Subcutaneous abdominal adipose tissue (tissue), 5 donors: ENCODE measurements around the gene NSRP1.
A peak's percentile ranks its signal among the peaks of the same experiment; 100 is the strongest.
"Not testable (repeated sequence)": the region's sequence is repeated elsewhere in the genome, so short reads cannot be mapped to it uniquely, and the experiment has no call there.

ENCODE experiments used
- H3K27ac ChIP-seq: one replicate; pipeline ENCODE4 v1.7.0; 2013; ENCODE audit warnings: low read depth, mild to moderate bottlenecking, inconsistent platforms, low read length, moderate library complexity
- H3K27me3 ChIP-seq, 5 donors: one replicate each; pipeline ENCODE4 v1.7.0; 2013; ENCODE audit warnings: low read length in 5 of 5, inconsistent platforms in 1 of 5; ENCODE audit not compliant: control insufficient read depth in 5 of 5, insufficient read depth in 4 of 5
- H3K36me3 ChIP-seq, 5 donors: one replicate each; pipeline ENCODE4 v1.7.0; 2013; ENCODE audit warnings: low read length in 5 of 5; ENCODE audit not compliant: control insufficient read depth in 5 of 5, insufficient read depth in 5 of 5
- H3K4me1 ChIP-seq, 5 donors: one replicate each; pipeline ENCODE4 v1.7.0; 2013; ENCODE audit warnings: low read length in 5 of 5, mild to moderate bottlenecking in 3 of 5, moderate library complexity in 1 of 5; ENCODE audit not compliant: control insufficient read depth in 5 of 5, insufficient read depth in 5 of 5
- H3K4me3 ChIP-seq, 5 donors: one replicate each; pipeline ENCODE4 v1.7.0; 2013; ENCODE audit warnings: low read length in 5 of 5, low read depth in 1 of 5
- H3K9ac ChIP-seq, 5 donors: one replicate each; pipeline ENCODE4 v1.7.0; 2013; ENCODE audit warnings: low read length in 5 of 5, mild to moderate bottlenecking in 4 of 5, moderate library complexity in 3 of 5
- H3K9me3 ChIP-seq, 5 donors: one replicate each; pipeline ENCODE4 v1.7.0; 2013; ENCODE audit warnings: low read length in 5 of 5; ENCODE audit not compliant: control insufficient read depth in 5 of 5
- donor health status: healthy.
- donor health status: healthy.
- donor health status: healthy.
- donor health status: healthy.
- donor health status: healthy.

NSRP1 gene

GRCh38 chr17:30116661-30117551, at the start of gene NSRP1:
TSS of gene NSRP1 (plus strand) at chr17:30116816. CDS start at chr17:30116844, 28 bp downstream.
- Histone ChIP-seq H3K4me1 (peaks cover 2 to 16% (median 10%) of the 10 kb centered on the region in 5 donors), H3K4me3 (peak within 1 kb of the TSS; percentile 89 to 98 (median 94)), H3K36me3 (peaks cover 0 to 6% (median 2%) of the 10 kb centered on the region in 5 donors), H3K27ac (peak within 1 kb of the TSS; percentile 100), H3K9ac (peak within 1 kb of the TSS; percentile 93 to 99 (median 97)), H3K9me3 (no peaks in the 10 kb centered on the region), H3K27me3 (no peaks in the 10 kb centered on the region)

- Histone ChIP-seq H3K27ac (no peak overlapping the region), H3K4me3 (no peak overlapping the region), H3K27me3 (peaks cover 0 to 5% (median 0%) of the 10 kb centered on the region in 5 donors), H3K9me3 (peaks cover 8 to 24% (median 13%) of the 10 kb centered on the region in 5 donors), H3K36me3 (no peaks in the 10 kb centered on the region), H3K4me1 (no peaks in the 10 kb centered on the region), H3K9ac (no peak overlapping the region)
These were observed 48.2 kb upstream of the NSRP1 start for GRCh38 chr17:30068465-30068864.

- H3K4me1 ChIP-seq, result no peaks in the 10 kb centered on the region
- no peaks in the 10 kb centered on the region for H3K9me3 ChIP-seq
- no peak overlapping the region for H3K4me3 ChIP-seq
- H3K9ac ChIP-seq, result no peak overlapping the region
- H3K27me3 ChIP-seq, result peaks cover 0 to 4% (median 0%) of the 10 kb centered on the region in 5 donors
- H3K36me3 ChIP-seq, result no peaks in the 10 kb centered on the region
- no peak overlapping the region for H3K27ac ChIP-seq
These were observed 42.4 kb upstream of the NSRP1 start for GRCh38 chr17:30074254-30074653.

GRCh38 chr17:30074730-30075129, 41.9 kb upstream of the NSRP1 start:
- Histone ChIP-seq H3K4me1 (no peaks in the 10 kb centered on the region), H3K36me3 (no peaks in the 10 kb centered on the region), H3K4me3 (no peak overlapping the region), H3K27me3 (peaks cover 0 to 4% (median 0%) of the 10 kb centered on the region in 5 donors), H3K27ac (no peak overlapping the region), H3K9ac (no peak overlapping the region), H3K9me3 (no peaks in the 10 kb centered on the region)

GRCh38 chr17:30082773-30083172, 33.8 kb upstream of the NSRP1 start:
- no peaks in the 10 kb centered on the region for H3K9me3 ChIP-seq
- peaks cover 0 to 5% (median 0%) of the 10 kb centered on the region in 5 donors for H3K27me3 ChIP-seq
- H3K4me3 ChIP-seq, result no peak overlapping the region
- no peaks in the 10 kb centered on the region for H3K4me1 ChIP-seq
- H3K36me3 ChIP-seq, result no peaks in the 10 kb centered on the region
- H3K27ac ChIP-seq, result no peak overlapping the region
- no peak overlapping the region for H3K9ac ChIP-seq

- H3K27ac ChIP-seq, result no peak overlapping the region
- peaks cover 0 to 8% (median 3%) of the 10 kb centered on the region in 5 donors for H3K27me3 ChIP-seq
- H3K9ac ChIP-seq, result no peak overlapping the region
- H3K4me3 ChIP-seq, result no peak overlapping the region
- no peaks in the 10 kb centered on the region for H3K4me1 ChIP-seq
- H3K9me3 ChIP-seq, result no peaks in the 10 kb centered on the region
- no peaks in the 10 kb centered on the region for H3K36me3 ChIP-seq
These were observed 31.8 kb upstream of the NSRP1 start for GRCh38 chr17:30084788-30085187.

- no peaks in the 10 kb centered on the region for H3K4me1 ChIP-seq
- no peak overlapping the region for H3K9ac ChIP-seq
- H3K36me3 ChIP-seq, result no peaks in the 10 kb centered on the region
- H3K4me3 ChIP-seq, result no peak overlapping the region
- no peaks in the 10 kb centered on the region for H3K9me3 ChIP-seq
- H3K27me3 ChIP-seq, result peaks cover 0 to 9% (median 3%) of the 10 kb centered on the region in 5 donors
- H3K27ac ChIP-seq, result no peak overlapping the region
These were observed 29.7 kb upstream of the NSRP1 start for GRCh38 chr17:30086896-30087295.

GRCh38 chr17:30087431-30087830, 29.2 kb upstream of the NSRP1 start:
- not testable (repeated sequence) for H3K9ac ChIP-seq, H3K4me3 ChIP-seq, H3K36me3 ChIP-seq, H3K4me1 ChIP-seq, H3K27ac ChIP-seq, H3K27me3 ChIP-seq, H3K9me3 ChIP-seq

- H3K36me3 ChIP-seq, result no peaks in the 10 kb centered on the region
- H3K9ac ChIP-seq, result no peak overlapping the region
- no peak overlapping the region for H3K4me3 ChIP-seq
- H3K4me1 ChIP-seq, result peaks cover 0 to 6% (median 3%) of the 10 kb centered on the region in 5 donors
- H3K9me3 ChIP-seq, result no peaks in the 10 kb centered on the region
- H3K27ac ChIP-seq, result no peak overlapping the region
- H3K27me3 ChIP-seq, result peaks cover 0 to 4% (median 3%) of the 10 kb centered on the region in 5 donors
These were observed 25.4 kb upstream of the NSRP1 start for GRCh38 chr17:30091121-30091670.

- Histone ChIP-seq H3K9ac (no peak overlapping the region), H3K4me3 (no peak overlapping the region), H3K9me3 (no peaks in the 10 kb centered on the region), H3K27me3 (peaks cover 0 to 4% (median 3%) of the 10 kb centered on the region in 5 donors), H3K36me3 (no peaks in the 10 kb centered on the region), H3K27ac (no peak overlapping the region), H3K4me1 (peaks cover 0 to 6% (median 3%) of the 10 kb centered on the region in 5 donors)
These were observed 24.8 kb upstream of the NSRP1 start for GRCh38 chr17:30091771-30092170.
